Calu3 (cell line): ENCODE measurements around the gene SV2C. TPM values are rescaled to one million over a fixed set of nuclear protein-coding genes. Genes with fewer than 3 reads are reported as not detected.

Source experiments
- BruUV-seq: library from RNA; stranded (reverse); fragments of 400-500 nt; replicated peaks from 2 replicates; lab custom pipeline; 2021; lab: Mats Ljungman, UMichigan
- CTCF ChIA-PET: fragments of 300-600 bp; sonication (Branson Sonifier 250); formaldehyde crosslinking; loops from one replicate; lab custom pipeline; 2022; ENCODE audit warnings: antibody characterized with exemption; lab: Charles Lee
- DNase-seq: peaks from one replicate; pipeline ENCODE4 v3.0.0; 2022
- H3K27ac Mint-ChIP-seq: one replicate; pipeline ENCODE4 v1.8.0; 2022; ENCODE audit warnings: mixed read lengths; ENCODE audit not compliant: unreplicated experiment
- H3K27me3 Mint-ChIP-seq: one replicate; pipeline ENCODE4 v1.8.0; 2022; ENCODE audit warnings: mixed read lengths; ENCODE audit not compliant: unreplicated experiment
- H3K36me3 Mint-ChIP-seq: one replicate; pipeline ENCODE4 v1.8.0; 2022; ENCODE audit warnings: mild to moderate bottlenecking, moderate library complexity, mixed read lengths; ENCODE audit not compliant: insufficient read depth, unreplicated experiment
- H3K4me1 Mint-ChIP-seq: one replicate; pipeline ENCODE4 v1.8.0; 2022; ENCODE audit warnings: mild to moderate bottlenecking, low read depth, mixed read lengths; ENCODE audit not compliant: unreplicated experiment
- H3K4me3 Mint-ChIP-seq: one replicate; pipeline ENCODE4 v1.8.0; 2022; ENCODE audit warnings: mild to moderate bottlenecking, low read depth, moderate library complexity, mixed read lengths; ENCODE audit not compliant: unreplicated experiment
- H3K9me3 Mint-ChIP-seq: one replicate; pipeline ENCODE4 v1.8.0; 2022; ENCODE audit warnings: low read depth, mixed read lengths; ENCODE audit not compliant: unreplicated experiment
- CTCF ChIP-seq: fragments of 200-600 bp; IDR thresholded peaks from one replicate; pipeline ENCODE4 v1.8.0; 2022; ENCODE audit warnings: antibody characterized with exemption; ENCODE audit not compliant: unreplicated experiment
- intact Hi-C: fragments of 100-400 bp; cut with micrococcal nuclease; formaldehyde crosslinking; loops from one replicate; pipeline ENCODE4 v1.10.0; 2022; ENCODE audit not compliant: unreplicated experiment
- total RNA-seq: library from RNA; stranded (reverse); gene quantifications from 2 replicates; pipeline ENCODE4 v1.2.3, GENCODE V29; 2022

The SV2C gene
- total RNA-seq, 1 experiment from 2014 or later = 0.90 TPM

- Mint-ChIP-seq H3K9me3 (no peaks in the 10 kb centered on the region), H3K36me3 (no peaks in the 10 kb centered on the region), H3K4me3 (no peak overlapping the region), H3K27ac (no peak overlapping the region), H3K4me1 (no peaks in the 10 kb centered on the region), H3K27me3 (no peaks in the 10 kb centered on the region)
- DNase-seq = no peak
- intact Hi-C loops = no loop called here
- no peak for TF ChIP-seq CTCF
- CTCF ChIA-PET = interaction anchor here (0.9 to 1.0 kb wide), 2 partner anchors 37 to 44 kb away, joined by 3 read pairs; no protein-coding TSS in a partner anchor
- no TSS peak for BruUV-seq
Measured at GRCh38 chr5:76345582-76345981, 262.4 kb downstream of the SV2C start.

- H3K4me1 Mint-ChIP-seq = no peaks in the 10 kb centered on the region
- H3K9me3 Mint-ChIP-seq = no peaks in the 10 kb centered on the region
- no peak for DNase-seq
- CTCF ChIA-PET = interaction anchor here (1.0 to 1.1 kb wide), 2 partner anchors 10 to 21 kb away, joined by 4 to 8 read pairs; no protein-coding TSS in a partner anchor
- H3K27me3 Mint-ChIP-seq = no peaks in the 10 kb centered on the region
- no peak overlapping the region for H3K4me3 Mint-ChIP-seq
- no peaks in the 10 kb centered on the region for H3K36me3 Mint-ChIP-seq
- H3K27ac Mint-ChIP-seq = no peak overlapping the region
- no TSS peak for BruUV-seq
- intact Hi-C loops = no loop called here
- TF ChIP-seq CTCF = no peak
Measured at GRCh38 chr5:76351176-76351575, 268.0 kb downstream of the SV2C start.

GRCh38 chr5:76351577-76351976 is 268.4 kb downstream of the SV2C start:
- CTCF ChIA-PET = interaction anchor here (1.0 to 1.1 kb wide), 2 partner anchors 10 to 21 kb away, joined by 4 to 8 read pairs; no protein-coding TSS in a partner anchor
- Mint-ChIP-seq H3K4me3 (no peak overlapping the region), H3K27ac (no peak overlapping the region), H3K36me3 (no peaks in the 10 kb centered on the region), H3K27me3 (no peaks in the 10 kb centered on the region), H3K4me1 (no peaks in the 10 kb centered on the region), H3K9me3 (no peaks in the 10 kb centered on the region)
- intact Hi-C loops = no loop called here
- TF ChIP-seq CTCF = no peak
- no peak for DNase-seq
- no TSS peak for BruUV-seq

DNA sequence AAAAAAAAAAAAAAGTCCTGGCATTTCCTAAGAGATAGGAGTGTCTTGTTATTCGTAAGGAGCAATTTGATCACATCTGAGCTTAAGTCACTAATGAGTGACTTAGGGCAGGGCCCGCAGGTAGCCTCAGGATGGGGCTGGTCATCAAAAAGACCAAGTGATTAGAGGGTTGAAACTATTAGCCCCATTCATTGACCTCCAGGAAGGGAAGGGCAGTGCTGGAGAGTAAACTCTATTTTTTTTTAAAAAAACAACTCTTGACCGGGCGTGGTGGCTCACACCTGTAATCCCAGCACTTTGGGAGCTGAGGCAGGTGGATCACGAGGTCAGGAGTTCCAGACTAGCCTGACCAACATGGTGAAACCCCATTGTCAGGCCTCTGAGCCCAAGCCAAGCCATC is 273.7 kb downstream of the SV2C start:
- Mint-ChIP-seq H3K4me1 (peaks cover 6% of the 10 kb centered on the region), H3K27ac (no peak overlapping the region), H3K36me3 (no peaks in the 10 kb centered on the region), H3K4me3 (no peak overlapping the region), H3K9me3 (no peaks in the 10 kb centered on the region), H3K27me3 (peaks cover 17% of the 10 kb centered on the region)
- intact Hi-C loops = no loop called here
- DNase-seq = no peak
- BruUV-seq = no TSS peak
- no peak for TF ChIP-seq CTCF
- CTCF ChIA-PET = interaction anchor here (0.5 to 0.7 kb wide), 2 partner anchors 23 to 226 kb away, joined by 3 to 4 read pairs; no protein-coding TSS in a partner anchor
